Choroid plexus epithelial cell (primary cell): ENCODE data around the gene HAAO.
A peak's percentile ranks its signal among the peaks of the same experiment; 100 is the strongest.

Experiments
- DNase-seq: peaks from one replicate; pipeline ENCODE4 v3.0.0-alpha.2; 2010; ENCODE audit warnings: low read depth
- H3K4me3 ChIP-seq: 2 replicates; pipeline ENCODE4 v1.5.1; 2011; ENCODE audit warnings: low read depth, mild to moderate bottlenecking, control low read depth, low read length, moderate library complexity
- CTCF ChIP-seq: conservative IDR thresholded peaks from 2 replicates; pipeline ENCODE4 v1.5.1; 2011; ENCODE audit warnings: low read depth, mild to moderate bottlenecking, control low read depth, inconsistent platforms, low read length, moderate library complexity

Gene HAAO

GRCh38 chr2:42799881-42800280, 7.5 kb upstream of the HAAO start:
- no peak for TF ChIP-seq CTCF
- no peak for DNase-seq

GRCh38 chr2:42797281-42797680, 4.9 kb upstream of the HAAO start:
- H3K4me3 ChIP-seq, result no peak overlapping the region

More at GRCh38 chr2:42799881-42800280, 7.5 kb upstream of the HAAO start:
- no peak overlapping the region for H3K4me3 ChIP-seq

GRCh38 chr2:42796427-42797248, 4.3 kb upstream of the HAAO start:
- DNase-seq, result no peak
- H3K4me3 ChIP-seq, result no peak overlapping the region
- TF ChIP-seq CTCF, result no peak

More at GRCh38 chr2:42797281-42797680, 4.9 kb upstream of the HAAO start:
- no peak for TF ChIP-seq CTCF
- no peak for DNase-seq

- DNase-seq, result peak; percentile 31
Measured at GRCh38 chr2:42795841-42796301, 3.5 kb upstream of the HAAO start.

GRCh38 chr2:42795275-42795674, 2.9 kb upstream of the HAAO start:
- H3K4me3 ChIP-seq, result no peak overlapping the region
- no peak for DNase-seq
- TF ChIP-seq CTCF, result no peak

More at GRCh38 chr2:42795841-42796301, 3.5 kb upstream of the HAAO start:
- TF ChIP-seq CTCF, result no peak
- H3K4me3 ChIP-seq, result no peak overlapping the region

GRCh38 chr2:42794271-42795046, 2.1 kb upstream of the HAAO start:
- TF ChIP-seq CTCF, result peak; percentile 65
- H3K4me3 ChIP-seq, result no peak overlapping the region
- DNase-seq, result peak; percentile 54
